ENCODE data around the gene BBLN. TPM values are rescaled to one million over a fixed set of nuclear protein-coding genes. Genes with fewer than 3 reads are reported as not detected.

The BBLN gene
- total RNA-seq, 1 donor from 2014 or later: 93.9 TPM

DNA sequence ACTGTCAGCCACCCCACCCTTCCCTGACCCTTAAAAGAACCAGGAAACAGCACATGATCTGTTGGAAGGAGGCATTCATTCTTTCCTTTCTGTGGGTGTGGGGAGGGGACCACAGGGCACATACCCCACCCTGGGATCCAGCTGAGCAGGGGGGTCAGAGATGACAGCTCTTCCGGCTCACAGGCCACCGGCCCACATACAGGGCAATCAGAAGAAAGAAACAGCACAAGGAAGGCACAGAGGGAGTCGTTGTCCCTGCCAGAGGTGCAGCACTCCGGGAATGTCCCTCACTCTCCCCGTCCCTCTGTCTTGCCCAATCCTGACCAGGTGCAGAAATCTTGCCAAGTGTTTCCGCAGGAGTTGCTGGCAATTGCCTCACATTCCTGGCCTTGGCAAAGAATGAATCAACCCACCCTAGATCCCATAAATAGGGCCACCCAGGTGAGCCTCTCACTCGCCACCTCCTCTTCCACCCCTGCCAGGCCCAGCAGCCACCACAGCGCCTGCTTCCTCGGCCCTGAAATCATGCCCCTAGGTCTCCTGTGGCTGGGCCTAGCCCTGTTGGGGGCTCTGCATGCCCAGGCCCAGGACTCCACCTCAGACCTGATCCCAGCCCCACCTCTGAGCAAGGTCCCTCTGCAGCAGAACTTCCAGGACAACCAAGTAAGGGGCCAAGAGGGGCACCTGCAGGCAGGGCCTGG is 10.9 kb upstream of the BBLN start, which contains the start of gene LCN2:
TSS of gene LCN2 (plus strand) at position 453 of the 701 bp plus-strand sequence. CDS start at position 526, 73 bp downstream.
- Mint-ChIP-seq H3K9me3 (ENCODE audit: unreplicated experiment) (no peaks in the 10 kb centered on the region), H3K36me3 (ENCODE audit: unreplicated experiment) (no peaks in the 10 kb centered on the region), H3K4me1 (ENCODE audit: unreplicated experiment) (peaks cover 8% of the 10 kb centered on the region), H3K27ac (ENCODE audit: unreplicated experiment) (no peak within 1 kb of the TSS), H3K4me3 (ENCODE audit: unreplicated experiment) (no peak within 1 kb of the TSS), H3K27me3 (ENCODE audit: unreplicated experiment) (no peaks in the 10 kb centered on the region)
- no peak for DNase-seq (ENCODE audit: extremely low spot score, unreplicated experiment)
- TF ChIP-seq, protein P1, sequence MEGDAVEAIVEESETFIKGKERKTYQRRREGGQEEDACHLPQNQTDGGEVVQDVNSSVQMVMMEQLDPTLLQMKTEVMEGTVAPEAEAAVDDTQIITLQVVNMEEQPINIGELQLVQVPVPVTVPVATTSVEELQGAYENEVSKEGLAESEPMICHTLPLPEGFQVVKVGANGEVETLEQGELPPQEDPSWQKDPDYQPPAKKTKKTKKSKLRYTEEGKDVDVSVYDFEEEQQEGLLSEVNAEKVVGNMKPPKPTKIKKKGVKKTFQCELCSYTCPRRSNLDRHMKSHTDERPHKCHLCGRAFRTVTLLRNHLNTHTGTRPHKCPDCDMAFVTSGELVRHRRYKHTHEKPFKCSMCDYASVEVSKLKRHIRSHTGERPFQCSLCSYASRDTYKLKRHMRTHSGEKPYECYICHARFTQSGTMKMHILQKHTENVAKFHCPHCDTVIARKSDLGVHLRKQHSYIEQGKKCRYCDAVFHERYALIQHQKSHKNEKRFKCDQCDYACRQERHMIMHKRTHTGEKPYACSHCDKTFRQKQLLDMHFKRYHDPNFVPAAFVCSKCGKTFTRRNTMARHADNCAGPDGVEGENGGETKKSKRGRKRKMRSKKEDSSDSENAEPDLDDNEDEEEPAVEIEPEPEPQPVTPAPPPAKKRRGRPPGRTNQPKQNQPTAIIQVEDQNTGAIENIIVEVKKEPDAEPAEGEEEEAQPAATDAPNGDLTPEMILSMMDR (IDR thresholded peaks at IDR 0.05): no peak

GRCh38 chr9:128149951-128150593 is 10.0 kb upstream of the BBLN start:
- H3K4me1 Mint-ChIP-seq (ENCODE audit: unreplicated experiment): peaks cover 8% of the 10 kb centered on the region
- H3K4me3 Mint-ChIP-seq (ENCODE audit: unreplicated experiment): no peak overlapping the region
- H3K9me3 Mint-ChIP-seq (ENCODE audit: unreplicated experiment): no peaks in the 10 kb centered on the region
- no peaks in the 10 kb centered on the region for H3K36me3 Mint-ChIP-seq (ENCODE audit: unreplicated experiment)
- TF ChIP-seq, protein P1 (IDR thresholded peaks at IDR 0.05): no peak
- no peaks in the 10 kb centered on the region for H3K27me3 Mint-ChIP-seq (ENCODE audit: unreplicated experiment)
- DNase-seq (ENCODE audit: extremely low spot score, unreplicated experiment): no peak
- H3K27ac Mint-ChIP-seq (ENCODE audit: unreplicated experiment): no peak overlapping the region

DNA sequence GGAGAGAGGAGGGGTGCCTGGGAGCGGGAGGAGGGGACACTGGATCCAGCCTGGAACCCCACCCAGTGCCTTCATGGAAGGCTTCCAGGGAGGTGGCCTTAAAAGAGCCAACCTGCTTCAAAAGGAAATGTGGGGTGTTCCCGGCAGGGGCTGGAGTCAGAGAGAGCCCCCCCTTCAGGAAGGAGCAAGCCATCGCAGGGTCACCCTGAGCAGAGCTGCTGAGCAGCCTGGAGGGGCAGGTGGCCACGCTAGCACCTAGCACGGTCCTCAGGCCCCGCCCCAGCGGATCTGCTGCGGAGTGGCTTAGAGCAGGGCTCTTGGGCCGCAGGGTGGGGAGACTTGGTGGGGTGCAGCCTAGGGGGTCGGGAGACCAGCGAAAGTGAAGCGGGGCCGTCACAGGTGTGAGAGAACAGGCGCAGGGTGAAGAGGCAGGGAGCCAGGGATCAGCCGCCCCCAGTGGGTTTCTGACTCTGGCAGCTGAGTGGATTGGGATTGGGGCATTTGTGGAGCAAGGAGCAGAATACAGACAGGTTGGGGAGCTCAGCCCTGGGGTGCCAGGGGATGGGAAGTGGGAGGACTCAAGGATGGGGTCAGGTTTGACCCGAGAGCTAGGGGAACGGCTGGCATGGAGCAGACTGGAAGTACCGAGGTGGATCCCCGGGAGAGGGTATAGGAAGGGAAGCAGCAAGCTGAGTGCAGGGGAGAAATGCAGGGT is 9.3 kb upstream of the BBLN start:
- Mint-ChIP-seq H3K4me1 (ENCODE audit: unreplicated experiment) (peaks cover 8% of the 10 kb centered on the region), H3K9me3 (ENCODE audit: unreplicated experiment) (no peaks in the 10 kb centered on the region), H3K27me3 (ENCODE audit: unreplicated experiment) (no peaks in the 10 kb centered on the region), H3K4me3 (ENCODE audit: unreplicated experiment) (no peak overlapping the region), H3K36me3 (ENCODE audit: unreplicated experiment) (no peaks in the 10 kb centered on the region), H3K27ac (ENCODE audit: unreplicated experiment) (no peak overlapping the region)
- TF ChIP-seq, protein P1 (IDR thresholded peaks at IDR 0.05): peak; percentile 9
- no peak for DNase-seq (ENCODE audit: extremely low spot score, unreplicated experiment)

GRCh38 chr9:128151309-128152132 is 8.5 kb upstream of the BBLN start:
- TF ChIP-seq, protein P1 (IDR thresholded peaks at IDR 0.05): no peak
- H3K36me3 Mint-ChIP-seq (ENCODE audit: unreplicated experiment): no peaks in the 10 kb centered on the region

More at GRCh38 chr9:128151309-128152132, 8.5 kb upstream of the BBLN start:
- no peak for DNase-seq (ENCODE audit: extremely low spot score, unreplicated experiment)
- Mint-ChIP-seq H3K27me3 (ENCODE audit: unreplicated experiment) (no peaks in the 10 kb centered on the region), H3K4me3 (ENCODE audit: unreplicated experiment) (no peak overlapping the region), H3K9me3 (ENCODE audit: unreplicated experiment) (no peaks in the 10 kb centered on the region), H3K4me1 (ENCODE audit: unreplicated experiment) (peaks cover 8% of the 10 kb centered on the region), H3K27ac (ENCODE audit: unreplicated experiment) (no peak overlapping the region)
